Smooth muscle cell of the pulmonary artery (primary cell): Measurements from ENCODE around the gene SPTBN2. TPM values are rescaled to one million over a fixed set of nuclear protein-coding genes. Genes with fewer than 3 reads are reported as not detected.

Source experiments
- total RNA-seq: library from RNA; depleted of rRNA; stranded (reverse); fragments of >200 nt; gene quantifications from 2 replicates; pipeline ENCODE4 v1.2.3, GENCODE V29; 2014

SPTBN2 gene
- 1.1 and 4.6 TPM in 2 replicates for total RNA-seq

DNA sequence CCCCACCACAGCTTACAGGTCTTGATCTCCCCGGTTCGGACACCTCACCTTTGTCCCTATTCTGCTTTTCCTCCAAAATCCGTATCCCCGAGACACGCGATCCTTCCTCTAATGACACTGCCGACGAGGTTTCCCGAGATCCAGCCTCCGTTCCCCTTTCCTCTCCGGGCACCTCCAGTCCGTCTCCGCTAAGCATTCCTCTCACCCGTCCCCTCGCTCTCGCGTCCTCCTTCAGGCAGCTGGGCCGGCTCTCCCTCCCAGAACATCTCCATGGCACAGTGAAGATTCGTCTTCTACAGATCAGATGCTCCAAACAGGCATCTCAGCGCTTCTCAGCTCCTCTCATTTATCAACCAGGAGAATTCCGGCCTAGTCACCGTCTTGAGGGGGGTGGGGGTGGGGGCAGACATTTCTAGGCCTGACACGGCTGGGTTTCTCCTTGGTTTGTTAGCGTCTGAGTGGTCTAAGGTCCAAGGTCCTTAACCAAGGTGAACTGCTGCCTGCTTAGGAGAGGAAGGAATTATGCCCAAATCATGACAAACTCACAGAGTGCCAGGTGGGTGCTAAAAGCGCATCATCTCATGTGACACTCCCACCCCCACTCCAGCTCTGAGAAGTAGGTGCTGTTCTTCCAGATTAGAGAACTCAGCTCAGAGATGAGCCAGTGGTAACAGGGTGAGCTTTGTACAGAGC, at the start of gene SPTBN2:
Gene SPTBN2, minus strand, starts transcription at position 524 of the 693 bp plus-strand sequence. CDS start 7,976 bp downstream, outside the sequence.

DNA sequence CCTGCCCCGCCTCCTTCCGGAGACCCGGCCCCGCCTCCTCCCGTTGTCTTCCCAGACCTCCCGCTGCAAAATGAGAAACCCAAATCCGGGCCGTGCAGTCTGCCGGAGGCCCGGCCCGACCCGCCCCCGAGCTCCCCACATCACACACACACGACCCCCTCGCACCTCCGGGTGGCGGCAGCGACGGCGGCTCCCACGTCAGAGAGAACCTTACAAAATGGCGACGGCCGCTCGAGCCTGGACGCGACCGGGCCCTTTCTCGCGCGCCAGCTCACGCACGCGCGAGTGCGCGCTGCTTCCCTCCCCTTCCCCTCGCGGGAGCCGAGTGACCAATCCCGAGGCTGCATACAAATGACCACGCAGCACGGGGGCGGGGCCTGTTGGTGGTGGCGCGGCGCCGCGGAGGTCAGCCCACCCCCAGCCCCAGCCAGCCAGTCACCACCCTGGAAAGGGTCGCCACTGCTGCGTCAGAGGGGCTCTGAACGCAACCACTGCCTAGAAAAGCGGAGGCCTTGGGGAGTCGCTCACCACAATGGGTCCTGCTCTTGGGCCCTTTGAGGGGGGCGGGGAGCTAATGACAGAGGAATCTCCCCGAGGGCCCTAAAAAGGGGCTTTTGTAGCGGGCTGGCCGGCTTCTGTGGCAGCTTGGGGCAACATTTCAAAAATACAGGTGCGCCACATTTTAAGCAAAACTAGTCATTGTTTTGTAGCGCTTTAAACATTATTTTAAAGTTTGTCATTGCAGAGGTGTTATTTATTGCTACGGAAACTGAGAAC, 51.2 kb downstream of the SPTBN2 start, which contains the start of gene RBM4B:
Gene RBM4B, minus strand, starts transcription at position 289 of the 777 bp plus-strand sequence. CDS start 808 bp downstream, outside the sequence.

DNA sequence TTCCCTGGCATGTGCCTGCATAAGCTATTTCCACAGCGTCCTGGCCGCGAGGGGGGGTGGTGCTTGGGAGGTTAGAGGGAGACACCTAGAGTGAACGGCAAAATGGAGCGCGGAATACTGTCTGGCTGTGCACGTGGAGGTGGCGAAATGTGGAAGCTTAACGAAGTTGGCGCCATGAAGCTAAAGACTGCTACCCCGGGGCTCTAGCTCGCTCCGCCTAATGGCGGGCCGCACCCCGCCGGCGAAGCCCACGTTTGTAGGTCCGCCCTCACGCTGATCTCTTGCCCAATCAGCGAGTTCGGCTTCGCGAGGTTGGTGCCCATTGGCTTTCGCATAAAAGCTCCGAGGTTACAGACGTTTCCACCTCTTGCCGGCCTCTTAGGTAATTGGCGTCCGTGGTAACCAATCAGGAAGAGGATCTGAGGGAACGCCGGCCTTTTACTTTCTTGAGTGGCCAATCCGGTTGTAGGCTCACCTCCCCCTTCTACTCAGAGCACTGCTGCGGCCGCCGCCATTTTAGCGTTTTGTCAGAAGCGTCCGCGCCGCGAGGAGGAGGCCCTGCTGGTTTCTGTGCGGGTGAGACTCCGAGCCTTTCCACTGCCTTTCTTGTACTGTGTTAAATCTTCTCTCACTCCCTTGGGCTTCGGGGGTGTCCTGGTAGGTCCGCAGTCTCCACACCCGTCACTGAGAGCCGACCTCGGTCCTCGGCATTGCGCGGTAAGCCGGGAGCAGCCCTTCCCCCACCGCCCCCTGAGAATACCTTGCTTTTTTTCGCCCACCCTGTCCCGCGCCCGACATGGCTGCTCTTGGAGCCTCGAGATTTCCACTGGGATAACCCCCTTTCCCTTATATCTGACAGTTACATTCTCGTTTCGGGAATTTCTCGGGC, 90.6 kb downstream of the SPTBN2 start, which contains the start of gene RBM4:
Gene RBM4, plus strand, starts transcription at position 527 of the 889 bp plus-strand sequence. CDS start 1,009 bp downstream, outside the sequence.

Other genes starting within 250 kb of the SPTBN2 start
- gene DPP3, start 248.8 kb downstream of the SPTBN2 start, total RNA-seq: 41.2 and 64.1 TPM in 2 replicates
- 45.2 and 47.0 TPM in 2 replicates for gene BBS1, start 218.6 kb downstream of the SPTBN2 start, total RNA-seq
- gene ZDHHC24, start 183.2 kb downstream of the SPTBN2 start, total RNA-seq: 13.9 and 14.7 TPM in 2 replicates
- gene ACTN3, start 182.3 kb downstream of the SPTBN2 start, total RNA-seq: 0.07 TPM in 1 of 2 replicates, not detected in the other
- 38.5 and 52.2 TPM in 2 replicates for gene CTSF, start 160.6 kb downstream of the SPTBN2 start, total RNA-seq
- 0.56 and 0.59 TPM in 2 replicates for gene CCDC87, start 136.2 kb downstream of the SPTBN2 start, total RNA-seq
- gene CCS, start 136.0 kb downstream of the SPTBN2 start, total RNA-seq: 39.4 and 41.1 TPM in 2 replicates
- gene RBM14, start 112.6 kb downstream of the SPTBN2 start, total RNA-seq: 30.6 and 31.6 TPM in 2 replicates
- gene RBM4, start 90.5 kb downstream of the SPTBN2 start, total RNA-seq: 80.6 and 105 TPM in 2 replicates
- 21.1 and 27.5 TPM in 2 replicates for gene RBM4B, start 51.3 kb downstream of the SPTBN2 start, total RNA-seq
- 14.9 and 21.5 TPM in 2 replicates for gene RCE1, start 114.2 kb upstream of the SPTBN2 start, total RNA-seq
- 12.3 and 25.0 TPM in 2 replicates for gene LRFN4, start 127.8 kb upstream of the SPTBN2 start, total RNA-seq
- gene PC, start 229.2 kb upstream of the SPTBN2 start, total RNA-seq: 17.0 and 27.0 TPM in 2 replicates
- gene C11orf86, start 246.1 kb upstream of the SPTBN2 start, total RNA-seq: not detected in 2 replicates